Activated effector memory CD4-positive, alpha-beta T cell treated with Interleukin-2 at 50 U/mL for 16 hours (primary cell): Measurements from ENCODE around the gene AFMID.

ENCODE experiments used
- DNase-seq: peaks from one replicate; pipeline ENCODE4 v3.0.0-alpha.2; 2020

Gene AFMID

GRCh38 chr17:78256707-78257591 lies 69.8 kb downstream of the AFMID start:
- DNase-seq: no peak
